GM21825 (cell line): Measurements from ENCODE around the gene C1orf50.
"Not testable (repeated sequence)": the region's sequence is repeated elsewhere in the genome, so short reads cannot be mapped to it uniquely, and the experiment has no call there.

Source experiments
- ATAC-seq: cut with Tn5 transposase; IDR thresholded peaks from one replicate; pipeline ENCODE4 v1.9.1; 2021; ENCODE audit warnings: mild to moderate bottlenecking, moderate library complexity; ENCODE audit not compliant: unreplicated experiment

The C1orf50 gene

GRCh38 chr1:42766741-42767509, at the start of gene C1orf50, which contains the start of gene P3H1:
TSS of gene C1orf50 (plus strand) at chr1:42767249. CDS start at chr1:42767312, 63 bp downstream.
TSS of gene P3H1 (minus strand) at chr1:42767028. CDS start at chr1:42766971, 57 bp downstream.
- ATAC-seq, result peak; percentile 87

- ATAC-seq, result no peak
These were observed 46.2 kb upstream of the C1orf50 start for GRCh38 chr1:42720868-42721267.

GRCh38 chr1:42721926-42722325, 45.1 kb upstream of the C1orf50 start:
- ATAC-seq, result no peak

- ATAC-seq, result not testable (repeated sequence)
These were observed 44.6 kb upstream of the C1orf50 start for GRCh38 chr1:42722403-42722802.

GRCh38 chr1:42723511-42723910, 43.5 kb upstream of the C1orf50 start:
- no peak for ATAC-seq

GRCh38 chr1:42725820-42726219, 41.2 kb upstream of the C1orf50 start:
- not testable (repeated sequence) for ATAC-seq

GRCh38 chr1:42730002-42730401, 37.0 kb upstream of the C1orf50 start:
- ATAC-seq, result no peak

GRCh38 chr1:42730988-42731387, 36.1 kb upstream of the C1orf50 start:
- no peak for ATAC-seq

- no peak for ATAC-seq
These were observed 35.5 kb upstream of the C1orf50 start for GRCh38 chr1:42731585-42731984.

GRCh38 chr1:42732126-42732680, 34.8 kb upstream of the C1orf50 start:
- no peak for ATAC-seq

- ATAC-seq, result no peak
These were observed 33.4 kb upstream of the C1orf50 start for GRCh38 chr1:42733415-42734200.

- ATAC-seq, result no peak
These were observed 32.6 kb upstream of the C1orf50 start for GRCh38 chr1:42734201-42735035.

- no peak for ATAC-seq
These were observed 32.0 kb upstream of the C1orf50 start for GRCh38 chr1:42735056-42735455.

GRCh38 chr1:42735477-42736105, 31.5 kb upstream of the C1orf50 start:
- no peak for ATAC-seq

GRCh38 chr1:42736152-42736551, 30.9 kb upstream of the C1orf50 start:
- ATAC-seq, result no peak

- ATAC-seq, result no peak
These were observed 30.4 kb upstream of the C1orf50 start for GRCh38 chr1:42736571-42737200.

GRCh38 chr1:42737257-42737656, 29.8 kb upstream of the C1orf50 start:
- ATAC-seq, result no peak

- no peak for ATAC-seq
These were observed 28.9 kb upstream of the C1orf50 start for GRCh38 chr1:42737986-42738677.

GRCh38 chr1:42738678-42739226, 28.3 kb upstream of the C1orf50 start:
- ATAC-seq, result no peak
